SW480 (cell line): Measurements from ENCODE around the gene CXXC5.

Experiments
- DNase-seq: peaks from one replicate; pipeline ENCODE4 v3.0.0-alpha.2; 2016; ENCODE audit warnings: low spot score

The CXXC5 gene

DNA sequence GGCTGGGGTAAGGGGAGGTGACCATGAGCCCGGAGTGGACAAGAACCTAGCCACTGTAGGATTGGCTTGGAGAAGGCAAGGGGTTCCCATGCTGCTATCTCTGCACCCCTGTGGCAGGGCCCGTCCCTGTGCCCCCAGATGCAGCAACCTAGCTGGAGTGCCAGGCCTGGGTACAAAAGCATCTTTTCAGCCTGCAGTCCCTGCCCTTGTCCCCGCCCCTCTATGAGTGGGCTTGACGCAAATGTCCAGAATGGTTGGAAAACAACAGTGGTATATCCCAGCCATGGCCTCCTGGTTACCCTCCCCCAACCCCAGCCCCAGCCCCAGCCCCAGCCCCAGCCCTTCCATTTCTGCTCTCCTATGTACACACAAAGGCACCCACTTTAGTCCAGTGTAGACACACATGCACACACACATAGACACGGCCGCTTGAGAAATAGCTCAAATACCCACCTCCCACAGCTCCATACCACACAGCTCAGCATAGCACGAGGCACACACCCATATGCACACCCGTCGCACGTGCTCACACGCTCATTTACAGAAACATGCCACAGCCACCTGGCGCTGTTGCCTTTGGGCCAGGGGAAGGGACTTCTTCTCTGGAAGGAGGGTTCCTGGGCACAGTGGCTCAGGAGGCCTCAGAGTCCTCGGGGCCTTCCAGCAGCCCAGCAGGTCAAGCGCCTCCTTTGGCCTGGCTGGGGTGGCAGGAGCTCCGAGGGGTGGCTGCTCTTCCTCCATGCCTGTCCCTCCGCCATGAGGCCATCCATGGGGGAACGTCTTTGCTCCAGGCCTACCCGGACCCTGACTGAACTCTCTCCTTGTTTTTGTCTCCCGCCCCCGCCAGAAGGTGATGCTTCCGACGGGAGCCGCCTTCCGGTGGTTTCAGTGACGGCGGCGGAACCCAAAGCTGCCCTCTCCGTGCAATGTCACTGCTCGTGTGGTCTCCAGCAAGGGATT is 34.1 kb downstream of the CXXC5 start:
- no peak for DNase-seq

DNA sequence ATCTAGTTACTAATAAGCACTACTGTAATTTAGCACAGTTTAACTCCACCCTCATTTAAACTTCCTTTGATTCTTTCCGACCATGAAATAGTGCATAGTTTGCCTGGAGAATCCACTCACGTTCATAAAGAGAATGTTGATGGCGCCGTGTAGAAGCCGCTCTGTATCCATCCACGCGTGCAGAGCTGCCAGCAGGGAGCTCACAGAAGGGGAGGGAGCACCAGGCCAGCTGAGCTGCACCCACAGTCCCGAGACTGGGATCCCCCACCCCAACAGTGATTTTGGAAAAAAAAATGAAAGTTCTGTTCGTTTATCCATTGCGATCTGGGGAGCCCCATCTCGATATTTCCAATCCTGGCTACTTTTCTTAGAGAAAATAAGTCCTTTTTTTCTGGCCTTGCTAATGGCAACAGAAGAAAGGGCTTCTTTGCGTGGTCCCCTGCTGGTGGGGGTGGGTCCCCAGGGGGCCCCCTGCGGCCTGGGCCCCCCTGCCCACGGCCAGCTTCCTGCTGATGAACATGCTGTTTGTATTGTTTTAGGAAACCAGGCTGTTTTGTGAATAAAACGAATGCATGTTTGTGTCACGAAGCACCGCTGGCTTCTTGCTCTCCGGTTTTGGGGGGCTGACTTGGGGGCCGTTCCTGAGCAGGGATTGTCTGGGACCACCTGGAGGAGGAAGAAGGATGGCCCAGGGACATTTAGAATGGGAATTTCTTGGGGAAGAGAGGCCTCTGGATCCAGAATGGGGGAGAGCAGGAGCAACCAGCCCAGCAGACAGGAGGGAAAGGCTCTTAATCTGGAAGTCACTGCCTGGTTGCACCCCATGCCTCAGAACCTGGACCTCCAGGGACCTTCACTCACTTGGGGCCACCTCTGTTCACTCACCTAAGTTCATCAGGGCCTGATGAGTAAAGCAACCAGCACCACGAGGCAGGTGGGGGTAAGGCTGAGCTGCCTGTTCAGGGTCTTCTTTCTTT is 35.4 kb downstream of the CXXC5 start:
- DNase-seq = no peak

DNA sequence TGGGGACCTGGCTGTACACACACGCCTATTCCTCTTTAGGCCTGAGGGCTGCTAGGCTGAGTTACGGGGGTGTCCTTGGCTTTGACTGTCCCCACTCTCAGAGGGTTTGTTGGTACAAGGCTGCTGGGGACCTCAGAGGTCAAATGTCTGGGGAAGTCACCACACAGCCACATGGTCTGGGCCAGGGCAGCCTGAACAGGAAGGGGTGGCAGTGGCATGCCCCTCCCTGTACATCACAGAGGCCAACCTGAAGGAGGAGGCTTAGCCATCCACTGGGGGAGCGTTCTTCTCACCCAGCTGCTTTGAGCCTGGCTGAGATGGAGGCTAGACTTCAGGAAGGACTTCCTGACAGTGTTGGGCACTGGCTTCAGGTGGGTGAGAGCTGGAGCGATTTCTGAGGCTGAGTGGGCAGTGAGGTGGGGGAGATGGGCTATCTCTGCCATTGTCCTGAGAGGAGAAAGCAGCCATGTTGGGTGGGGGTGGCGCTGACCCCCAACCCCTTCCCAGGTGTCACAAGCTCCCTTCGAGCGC is 36.3 kb downstream of the CXXC5 start:
- no peak for DNase-seq

DNA sequence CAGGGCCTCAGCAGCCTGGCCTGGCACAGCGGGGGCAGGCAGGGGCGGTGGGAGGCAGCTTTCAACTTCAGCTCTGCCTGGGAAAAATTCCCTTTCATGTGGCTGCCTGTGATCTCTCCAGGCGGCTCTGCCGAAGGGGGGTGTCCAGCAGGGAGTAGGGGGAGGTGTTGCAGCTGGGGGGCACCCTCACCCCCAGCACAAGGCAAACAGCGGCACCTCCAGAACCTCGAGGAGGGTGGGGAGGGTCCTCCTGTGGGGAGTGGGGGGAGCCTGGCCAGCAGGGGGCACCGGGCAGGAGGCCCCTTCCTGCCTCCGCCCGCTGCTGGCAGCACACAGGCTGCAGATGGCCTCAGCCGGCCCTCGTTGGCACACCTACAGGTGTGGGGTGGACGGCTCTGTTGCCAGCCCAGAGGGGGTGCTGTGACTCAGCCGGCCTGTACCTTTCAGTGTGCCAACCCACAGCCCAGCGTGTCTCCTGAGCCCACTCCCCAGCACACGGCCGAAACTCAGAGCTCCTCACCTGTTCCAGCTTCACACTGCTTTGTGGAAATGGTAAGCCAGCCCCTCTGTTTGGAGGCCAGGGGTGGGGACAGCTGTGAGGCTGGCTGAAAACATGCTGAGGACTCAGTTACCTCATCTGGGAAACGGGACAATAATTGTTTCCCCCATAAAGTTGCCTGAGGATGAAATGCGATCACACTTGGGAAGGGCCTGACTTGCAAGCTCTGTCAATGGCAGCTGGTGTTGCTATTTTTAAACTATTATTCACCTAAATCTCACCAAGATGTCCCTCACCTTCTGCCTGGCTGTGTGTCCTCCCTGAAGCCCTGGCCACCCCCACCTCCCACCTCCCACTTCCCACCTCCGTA is 37.0 kb downstream of the CXXC5 start:
- peak; percentile 91 for DNase-seq

- no peak for DNase-seq
Measured at GRCh38 chr5:139685886-139686285, 37.7 kb downstream of the CXXC5 start.

DNA sequence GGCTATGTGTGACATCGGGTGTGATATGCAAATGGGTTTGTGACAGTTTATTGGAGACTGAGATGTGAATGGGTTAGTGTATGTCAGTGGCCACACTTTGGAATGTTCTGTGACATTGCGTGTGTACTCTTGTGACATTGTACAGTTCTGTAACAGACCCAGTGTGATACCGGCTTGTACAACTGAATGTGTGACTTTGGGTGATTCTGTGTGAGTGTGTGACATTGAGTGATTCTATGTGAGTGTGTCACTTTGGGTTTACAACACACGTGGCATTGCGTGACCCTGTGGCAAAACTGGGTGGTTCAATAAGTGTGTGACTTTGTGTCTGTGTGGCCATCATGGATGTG is 38.2 kb downstream of the CXXC5 start:
- no peak for DNase-seq

GRCh38 chr5:139686706-139687441 is 38.7 kb downstream of the CXXC5 start:
- no peak for DNase-seq

DNA sequence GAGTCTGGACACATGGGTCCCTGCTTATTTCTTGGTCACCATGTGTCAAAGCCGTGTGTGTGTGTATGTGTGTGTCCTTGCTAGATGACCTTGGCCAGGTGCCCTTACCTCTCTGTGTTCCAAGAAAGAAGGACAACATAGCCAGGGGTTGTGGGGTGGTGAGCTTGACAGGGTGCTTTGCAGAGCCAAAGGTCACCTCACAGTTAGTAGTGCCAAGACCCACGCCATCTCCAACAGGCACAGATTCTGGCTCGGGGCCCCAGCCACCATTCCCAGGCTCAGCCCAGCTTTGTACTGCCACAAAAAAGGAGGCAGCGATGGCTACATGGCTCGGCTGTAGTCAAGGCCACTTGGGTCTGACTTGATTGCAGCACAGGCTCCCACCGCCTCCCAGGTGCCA is 39.5 kb downstream of the CXXC5 start:
- DNase-seq = no peak

DNA sequence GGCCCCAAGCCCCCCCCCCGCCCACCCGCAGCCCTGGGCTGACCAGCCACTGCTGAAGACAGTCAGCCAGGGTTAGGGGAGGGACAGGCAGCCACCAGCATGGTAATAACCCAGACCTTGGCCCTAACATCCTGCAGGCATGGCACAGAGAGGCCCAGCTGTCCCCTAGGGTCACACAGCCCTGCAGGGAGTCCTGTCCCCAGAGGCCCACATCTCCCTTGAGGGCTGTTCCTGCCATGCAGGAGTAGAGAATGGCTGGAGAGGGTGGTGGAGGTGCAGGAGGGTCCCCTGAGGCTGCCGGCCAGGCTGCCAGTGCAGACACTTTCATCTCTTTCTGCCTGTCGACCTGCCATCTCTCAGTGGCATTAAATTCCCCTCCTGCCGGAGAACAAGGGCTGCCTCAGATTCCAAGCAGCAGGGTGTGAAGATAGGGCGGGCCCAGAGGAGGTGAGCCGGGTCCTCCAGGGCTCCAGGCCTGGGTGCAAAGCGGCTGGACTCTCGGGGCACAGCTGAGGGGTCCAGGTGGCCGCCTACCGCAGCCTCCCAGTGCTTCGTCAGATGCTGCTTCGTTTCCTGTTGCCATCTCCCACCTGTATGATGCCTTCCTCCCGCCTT is 40.0 kb downstream of the CXXC5 start:
- no peak for DNase-seq

- DNase-seq = no peak
Measured at GRCh38 chr5:139688751-139689372, 40.7 kb downstream of the CXXC5 start.

DNA sequence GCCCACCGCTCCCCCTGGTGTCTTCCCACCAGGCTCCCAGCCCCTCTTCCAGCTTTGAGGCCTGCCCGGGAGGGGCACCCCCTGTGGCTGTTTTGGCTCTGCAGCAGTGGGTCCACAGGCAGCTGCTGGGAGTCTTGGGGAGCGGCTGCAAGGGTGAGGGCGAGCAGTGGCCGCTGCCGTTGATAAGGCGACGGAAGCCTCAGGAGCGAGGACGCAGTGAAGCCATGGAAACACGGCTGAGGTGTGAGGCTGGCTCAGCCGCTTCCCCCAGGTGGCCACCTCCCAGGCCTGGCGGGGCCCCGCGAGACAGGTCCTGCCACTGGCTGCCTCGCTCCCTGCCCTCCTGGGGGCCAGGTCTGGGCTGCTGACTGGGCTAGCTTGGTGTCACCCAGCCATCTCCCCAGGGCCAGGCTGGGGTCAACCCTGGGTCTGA is 41.5 kb downstream of the CXXC5 start:
- DNase-seq = no peak

- DNase-seq = no peak
Measured at GRCh38 chr5:139690064-139690802, 42.1 kb downstream of the CXXC5 start.

DNA sequence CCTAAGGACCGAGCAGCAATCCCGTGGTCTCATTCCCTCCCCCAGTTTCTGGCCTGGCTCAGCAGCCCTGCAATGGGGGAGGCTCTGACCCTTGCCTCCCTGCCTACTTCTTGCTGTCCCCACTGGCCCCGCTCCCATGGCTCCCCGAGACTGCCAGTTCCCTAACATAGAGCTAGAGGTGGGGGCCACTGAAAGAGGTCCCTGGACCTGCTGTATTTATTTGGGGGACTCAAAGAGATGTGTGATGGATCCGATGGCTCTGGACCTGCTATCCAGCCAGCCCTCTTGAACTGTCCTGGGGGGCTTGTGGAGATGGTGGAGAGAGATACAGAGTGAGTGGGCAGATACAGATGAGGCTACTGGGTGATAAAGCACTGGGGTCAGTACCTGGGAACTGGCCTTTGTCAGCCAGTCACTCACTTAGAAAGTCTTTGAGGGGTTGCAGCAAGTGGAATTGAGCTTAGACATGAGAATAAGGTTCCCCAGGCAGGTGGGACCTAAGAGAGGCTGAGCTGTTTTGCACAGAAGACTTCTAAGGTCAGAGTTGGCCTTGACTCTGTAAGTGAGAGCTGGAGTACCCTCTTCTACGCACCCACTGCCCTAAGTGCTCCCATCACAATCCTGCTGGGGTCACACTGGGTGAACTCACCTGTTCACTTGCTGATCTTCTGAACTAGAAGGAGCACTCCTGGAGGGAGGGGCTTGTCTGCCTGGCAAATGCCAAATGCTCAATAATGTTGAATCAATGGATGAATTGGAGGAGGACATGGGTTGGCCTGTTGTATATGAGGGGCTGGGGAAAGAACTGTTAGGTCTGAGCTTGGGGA is 42.9 kb downstream of the CXXC5 start:
- DNase-seq = no peak

GRCh38 chr5:139692148-139692547 is 44.0 kb downstream of the CXXC5 start:
- DNase-seq = no peak

- DNase-seq = no peak
Measured at GRCh38 chr5:139692679-139693308, 44.6 kb downstream of the CXXC5 start.

DNA sequence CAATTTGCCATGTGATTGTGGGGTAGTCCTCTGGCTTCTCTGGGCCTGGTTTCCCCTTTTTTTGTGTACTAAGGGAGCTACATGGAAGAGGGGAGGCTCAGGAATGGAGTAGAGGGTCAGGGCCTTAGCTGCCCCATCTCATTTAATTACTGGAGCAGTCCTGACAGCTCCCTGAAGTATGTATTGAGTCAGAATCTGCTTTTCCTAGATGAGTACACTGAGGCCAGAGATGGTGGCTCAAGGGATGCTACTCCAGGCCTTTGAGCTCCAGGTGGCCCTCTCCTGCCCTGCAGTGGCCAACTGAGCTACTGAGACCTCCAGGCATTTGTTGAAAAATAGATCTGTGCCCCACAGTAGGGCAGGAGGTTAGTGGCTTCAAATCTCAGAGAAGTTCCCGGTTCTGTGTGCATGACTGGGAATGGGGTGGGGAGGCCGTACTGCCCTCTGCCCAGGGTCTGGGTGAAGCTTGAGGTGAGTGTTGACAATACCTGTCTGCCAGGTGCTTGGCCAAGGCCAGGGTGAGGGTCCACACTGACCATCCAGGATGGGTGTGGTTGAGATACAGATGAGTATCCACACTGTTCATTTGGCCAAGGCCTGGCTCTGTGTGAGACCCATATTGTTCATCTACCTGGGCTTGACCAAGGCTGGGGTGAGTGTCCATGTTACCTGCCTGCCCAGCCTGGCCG is 45.7 kb downstream of the CXXC5 start:
- no peak for DNase-seq

GRCh38 chr5:139694556-139695177 is 46.5 kb downstream of the CXXC5 start:
- DNase-seq = no peak
